IPS-15b (cell line): Measurements from ENCODE around the gene SHISA6.

Experiments
- H3K27me3 ChIP-seq: one replicate; pipeline ENCODE4 v1.6.1; 2013; ENCODE audit warnings: low read length; ENCODE audit not compliant: control insufficient read depth, insufficient read depth
- H3K36me3 ChIP-seq: one replicate; pipeline ENCODE4 v1.6.1; 2013; ENCODE audit warnings: low read length; ENCODE audit not compliant: control insufficient read depth, insufficient read depth
- H3K4me1 ChIP-seq: one replicate; pipeline ENCODE4 v1.6.1; 2013; ENCODE audit warnings: mild to moderate bottlenecking, low read length; ENCODE audit not compliant: control insufficient read depth, insufficient read depth
- H3K4me3 ChIP-seq: one replicate; pipeline ENCODE4 v1.5.1; 2013; ENCODE audit warnings: low read depth, low read length
- H3K9ac ChIP-seq: one replicate; pipeline ENCODE4 v1.6.1; 2013; ENCODE audit warnings: low read depth, mild to moderate bottlenecking, low read length
- H3K9me3 ChIP-seq: one replicate; pipeline ENCODE4 v1.6.1; 2013; ENCODE audit warnings: mild to moderate bottlenecking, low read length; ENCODE audit not compliant: control insufficient read depth, insufficient read depth

The SHISA6 gene

GRCh38 chr17:11330006-11330405 lies 89.0 kb downstream of the SHISA6 start:
- Histone ChIP-seq H3K9ac (no peak overlapping the region), H3K9me3 (no peaks in the 10 kb centered on the region), H3K27me3 (no peaks in the 10 kb centered on the region), H3K36me3 (no peaks in the 10 kb centered on the region), H3K4me1 (peaks cover 16% of the 10 kb centered on the region), H3K4me3 (no peak overlapping the region)

DNA sequence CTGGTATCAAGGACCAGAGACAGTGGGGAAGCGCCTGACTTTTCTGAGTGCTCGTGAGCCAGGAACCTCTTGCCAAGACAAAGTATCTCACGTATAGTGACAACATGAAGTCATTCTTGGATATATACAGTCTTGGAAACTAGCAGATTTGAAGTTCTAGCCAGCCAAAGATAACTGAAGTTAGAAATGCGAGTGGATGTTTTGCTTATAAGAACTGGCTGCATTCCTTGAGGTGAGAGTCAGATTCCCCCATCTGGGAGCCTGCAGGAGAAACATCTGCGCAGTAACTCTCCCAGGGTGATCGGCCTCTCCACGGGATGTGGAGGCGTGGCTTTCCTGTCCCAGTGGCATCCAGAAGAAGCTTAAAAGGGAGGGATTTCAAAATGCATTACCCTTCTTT lies 89.8 kb downstream of the SHISA6 start:
- no peaks in the 10 kb centered on the region for H3K27me3 ChIP-seq
- no peaks in the 10 kb centered on the region for H3K9me3 ChIP-seq
- H3K9ac ChIP-seq, result no peak overlapping the region
- no peaks in the 10 kb centered on the region for H3K36me3 ChIP-seq
- peaks cover 16% of the 10 kb centered on the region for H3K4me1 ChIP-seq
- H3K4me3 ChIP-seq, result no peak overlapping the region

DNA sequence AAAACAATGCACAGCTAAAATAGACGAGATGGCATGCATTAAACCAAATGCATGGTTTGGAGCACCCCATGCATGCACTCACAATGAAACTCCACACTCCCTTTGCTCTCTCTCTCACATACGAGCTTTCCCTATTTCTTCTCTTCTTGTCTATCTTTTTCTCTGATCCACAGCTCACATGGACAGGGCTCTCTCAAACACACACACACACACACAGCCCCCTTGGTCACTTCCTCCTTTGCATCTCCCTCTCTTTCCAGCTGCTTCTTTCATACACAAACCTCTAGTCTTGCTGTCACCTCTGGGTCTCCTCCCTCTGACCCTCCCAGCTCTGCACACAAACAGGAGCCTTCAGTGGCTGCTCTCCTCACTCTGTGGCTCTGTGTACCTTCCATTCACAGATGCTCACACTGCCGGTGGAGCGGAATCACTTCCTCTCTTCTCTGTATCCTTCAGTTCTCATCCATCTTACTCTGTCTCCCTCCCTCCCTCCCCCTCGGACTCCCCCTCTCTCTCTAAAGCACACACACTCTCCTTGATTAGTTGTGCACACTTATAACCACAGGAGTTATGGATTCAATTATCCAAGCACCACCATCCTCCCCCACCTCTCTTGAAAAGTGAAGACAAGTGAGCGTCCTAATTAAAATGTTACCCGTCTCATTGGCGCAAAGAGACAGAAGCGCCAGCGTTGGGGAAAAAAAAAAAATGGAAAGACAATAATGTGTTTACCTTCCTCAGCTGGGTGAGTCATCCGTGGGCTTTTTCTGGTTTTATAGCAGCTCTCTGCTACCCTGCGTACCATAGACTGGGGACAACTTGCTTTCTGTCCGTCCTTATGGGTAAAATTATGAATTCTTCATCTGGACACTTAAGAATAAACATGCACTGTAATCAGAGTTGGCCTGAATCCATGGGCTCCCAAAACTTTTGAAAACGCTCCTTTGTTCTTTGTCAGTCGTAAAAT lies 90.8 kb downstream of the SHISA6 start:
- H3K27me3 ChIP-seq, result no peaks in the 10 kb centered on the region
- H3K4me3 ChIP-seq, result no peak overlapping the region
- H3K4me1 ChIP-seq, result peaks cover 16% of the 10 kb centered on the region
- no peaks in the 10 kb centered on the region for H3K36me3 ChIP-seq
- H3K9ac ChIP-seq, result no peak overlapping the region
- H3K9me3 ChIP-seq, result no peaks in the 10 kb centered on the region

GRCh38 chr17:11332706-11333105 lies 91.7 kb downstream of the SHISA6 start:
- H3K9ac ChIP-seq, result no peak overlapping the region

GRCh38 chr17:11334493-11334892 lies 93.5 kb downstream of the SHISA6 start:
- H3K9ac ChIP-seq, result no peak overlapping the region
- H3K9me3 ChIP-seq, result no peaks in the 10 kb centered on the region
- peaks cover 16% of the 10 kb centered on the region for H3K4me1 ChIP-seq
- no peak overlapping the region for H3K4me3 ChIP-seq
- H3K36me3 ChIP-seq, result no peaks in the 10 kb centered on the region
- no peaks in the 10 kb centered on the region for H3K27me3 ChIP-seq

More at GRCh38 chr17:11332706-11333105, 91.7 kb downstream of the SHISA6 start:
- peaks cover 16% of the 10 kb centered on the region for H3K4me1 ChIP-seq
- no peaks in the 10 kb centered on the region for H3K36me3 ChIP-seq
- H3K9me3 ChIP-seq, result no peaks in the 10 kb centered on the region
- H3K27me3 ChIP-seq, result no peaks in the 10 kb centered on the region
- no peak overlapping the region for H3K4me3 ChIP-seq

GRCh38 chr17:11336290-11336689 lies 95.3 kb downstream of the SHISA6 start:
- no peak overlapping the region for H3K9ac ChIP-seq

DNA sequence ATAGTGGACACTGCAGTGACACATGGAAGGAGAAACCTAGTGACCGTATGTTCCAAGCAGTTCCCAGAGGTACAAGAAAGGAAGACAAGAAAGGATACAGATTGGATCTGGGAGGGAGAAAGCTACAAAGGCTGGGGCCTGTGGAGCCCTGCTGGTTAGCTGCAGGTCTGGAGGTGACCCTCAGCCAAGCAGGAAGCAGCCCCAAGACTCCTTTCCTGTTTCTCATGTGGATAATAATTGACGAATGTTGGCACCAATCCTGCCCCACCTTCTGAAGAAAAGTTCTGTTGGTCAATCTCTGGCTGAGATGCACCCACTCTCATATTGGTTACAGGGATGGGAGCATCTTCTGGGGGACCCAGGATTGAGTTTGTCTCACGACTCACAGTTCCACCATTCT lies 99.8 kb downstream of the SHISA6 start:
- H3K9me3 ChIP-seq, result no peaks in the 10 kb centered on the region
- H3K4me1 ChIP-seq, result no peaks in the 10 kb centered on the region
- H3K9ac ChIP-seq, result no peak overlapping the region
- no peaks in the 10 kb centered on the region for H3K27me3 ChIP-seq
- no peaks in the 10 kb centered on the region for H3K36me3 ChIP-seq
- no peak overlapping the region for H3K4me3 ChIP-seq

More at GRCh38 chr17:11336290-11336689, 95.3 kb downstream of the SHISA6 start:
- H3K9me3 ChIP-seq, result no peaks in the 10 kb centered on the region
- H3K4me1 ChIP-seq, result peaks cover 7% of the 10 kb centered on the region
- no peaks in the 10 kb centered on the region for H3K36me3 ChIP-seq
- no peak overlapping the region for H3K4me3 ChIP-seq
- no peaks in the 10 kb centered on the region for H3K27me3 ChIP-seq

GRCh38 chr17:11342138-11342537 lies 101.1 kb downstream of the SHISA6 start:
- Histone ChIP-seq H3K4me1 (no peaks in the 10 kb centered on the region), H3K9ac (no peak overlapping the region), H3K4me3 (no peak overlapping the region), H3K36me3 (no peaks in the 10 kb centered on the region), H3K27me3 (no peaks in the 10 kb centered on the region), H3K9me3 (no peaks in the 10 kb centered on the region)

GRCh38 chr17:11349106-11349505 lies 108.1 kb downstream of the SHISA6 start:
- H3K4me3 ChIP-seq, result no peak overlapping the region
- no peak overlapping the region for H3K9ac ChIP-seq
- no peaks in the 10 kb centered on the region for H3K4me1 ChIP-seq
- no peaks in the 10 kb centered on the region for H3K27me3 ChIP-seq
- no peaks in the 10 kb centered on the region for H3K36me3 ChIP-seq
- H3K9me3 ChIP-seq, result no peaks in the 10 kb centered on the region

GRCh38 chr17:11351479-11351878 lies 110.5 kb downstream of the SHISA6 start:
- H3K9ac ChIP-seq, result no peak overlapping the region
- no peak overlapping the region for H3K4me3 ChIP-seq
- no peaks in the 10 kb centered on the region for H3K27me3 ChIP-seq
- H3K36me3 ChIP-seq, result no peaks in the 10 kb centered on the region
- no peaks in the 10 kb centered on the region for H3K9me3 ChIP-seq
- H3K4me1 ChIP-seq, result no peaks in the 10 kb centered on the region

GRCh38 chr17:11353601-11354000 lies 112.6 kb downstream of the SHISA6 start:
- H3K9ac ChIP-seq, result no peak overlapping the region
- no peaks in the 10 kb centered on the region for H3K36me3 ChIP-seq
- no peaks in the 10 kb centered on the region for H3K4me1 ChIP-seq
- H3K9me3 ChIP-seq, result no peaks in the 10 kb centered on the region
- no peaks in the 10 kb centered on the region for H3K27me3 ChIP-seq
- H3K4me3 ChIP-seq, result no peak overlapping the region

GRCh38 chr17:11356371-11356770 lies 115.4 kb downstream of the SHISA6 start:
- H3K36me3 ChIP-seq, result no peaks in the 10 kb centered on the region
- no peaks in the 10 kb centered on the region for H3K4me1 ChIP-seq
- no peak overlapping the region for H3K4me3 ChIP-seq
- no peaks in the 10 kb centered on the region for H3K9me3 ChIP-seq
- H3K9ac ChIP-seq, result no peak overlapping the region
- no peaks in the 10 kb centered on the region for H3K27me3 ChIP-seq
